ENCODE results near the gene AZU1. TPM values are rescaled to one million over a fixed set of nuclear protein-coding genes. Genes with fewer than 3 reads are reported as not detected.

AZU1 gene
- total and polyA plus RNA-seq, 2 of the 8 experiments (the other 6 are each of a cell fraction or from before 2014, with no cell fraction given): 0.80 to 1.3 TPM

DNA sequence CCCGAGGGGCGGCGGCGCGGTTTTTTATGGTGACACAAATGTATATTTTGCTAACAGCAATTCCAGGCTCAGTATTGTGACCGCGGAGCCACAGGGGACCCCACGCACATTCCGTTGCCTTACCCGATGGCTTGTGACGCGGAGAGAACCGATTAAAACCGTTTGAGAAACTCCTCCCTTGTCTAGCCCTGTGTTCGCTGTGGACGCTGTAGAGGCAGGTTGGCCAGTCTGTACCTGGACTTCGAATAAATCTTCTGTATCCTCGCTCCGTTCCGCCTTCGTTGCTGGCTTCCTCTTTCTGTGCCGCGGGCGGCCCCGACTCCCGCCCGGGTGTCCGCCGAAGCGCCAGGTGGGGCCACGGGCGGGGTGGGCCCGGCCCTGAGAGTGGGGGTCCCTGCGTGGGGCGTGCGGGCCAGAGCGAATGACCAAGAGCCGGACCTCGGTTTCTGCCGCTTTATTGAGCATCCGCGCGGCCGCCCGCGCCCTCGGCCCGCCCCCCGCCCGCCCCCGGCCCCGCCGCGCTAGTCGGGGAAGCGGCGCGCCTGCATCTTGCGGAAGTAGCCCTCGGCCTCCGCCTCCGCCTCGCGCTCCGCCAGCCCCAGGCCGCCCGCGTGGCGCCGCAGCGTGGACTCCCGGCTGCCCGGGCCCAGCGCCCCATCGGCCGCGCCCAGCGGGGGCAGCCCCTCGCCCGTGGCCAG, 15.4 kb upstream of the AZU1 start:
- Histone ChIP-seq H3K18ac (ENCODE audit: extremely low read depth, low read length) (no peak overlapping the region), H2BK12ac (ENCODE audit: low read depth, low read length) (no peak overlapping the region), H3K4me1 (replicated peaks in 1 of 4; ENCODE audit: control insufficient read depth in 3 of 4, insufficient read depth in 4 of 4, low read length in 3 of 4) (no peaks in the 10 kb centered on the region; a peak in 1 of 7 replicates), H3K4me3 (ENCODE audit: extremely low read depth in 1 of 4, insufficient read depth in 2 of 4, low read depth in 3 of 4, low read length in 4 of 4) (no peak overlapping the region), H2AK5ac (ENCODE audit: low read depth, low read length) (no peak overlapping the region), H3K79me2 (ENCODE audit: control insufficient read depth in 1 of 2, insufficient read depth in 2 of 2, low read length in 2 of 2) (peaks cover 0 to 11% of the 10 kb centered on the region in 2 experiments; a peak in 2 of 4 replicates), H3K36me3 (ENCODE audit: control insufficient read depth in 2 of 4, insufficient read depth in 4 of 4, low read length in 3 of 4) (peaks cover 30 to 80% (median 47%) of the 10 kb centered on the region in 4 experiments), H4K8ac (ENCODE audit: extremely low read depth, insufficient read depth, low read length) (no peak overlapping the region), H3K56ac (replicated peaks; ENCODE audit: insufficient read length, low read depth, low read length) (no peak overlapping the region), H2AFZ (ENCODE audit: low read length) (no peak overlapping the region), H2BK5ac (ENCODE audit: low read depth, low read length) (no peak overlapping the region), H3K4me2 (ENCODE audit: insufficient read depth in 1 of 2, low read depth in 2 of 2, low read length in 2 of 2) (no peak overlapping the region), H3K23ac (ENCODE audit: insufficient read length) (no peak overlapping the region), H3K27ac (ENCODE audit: low read depth, low read length) (no peak overlapping the region), H2BK15ac (ENCODE audit: low read length) (no peak overlapping the region), H2BK20ac (ENCODE audit: low read length) (no peak overlapping the region), H2BK120ac (replicated peaks; ENCODE audit: low read depth, low read length) (no peak overlapping the region), H3K9me3 (ENCODE audit: insufficient read depth in 2 of 2, low read depth in 1 of 2, low read length in 1 of 2) (no peaks in the 10 kb centered on the region), H3K23me2 (ENCODE audit: low read depth, low read length) (peaks cover 12% of the 10 kb centered on the region; the same call in 1 of the 2 replicates), H4K20me1 (replicated peaks in 1 of 2; ENCODE audit: control insufficient read depth in 1 of 2, insufficient read depth in 2 of 2, low read length in 2 of 2) (peaks cover 11 to 33% of the 10 kb centered on the region in 2 experiments), H4K5ac (ENCODE audit: insufficient read length, low read depth, low read length) (no peak overlapping the region), H3K4ac (replicated peaks; ENCODE audit: insufficient read length, low read depth, low read length) (no peak overlapping the region), H4K91ac (replicated peaks; ENCODE audit: insufficient read length, low read length) (no peak overlapping the region), H3K79me1 (ENCODE audit: low read depth, low read length) (no peaks in the 10 kb centered on the region; the same call in 1 of the 2 replicates), H3K27me3 (replicated peaks in 1 of 4; ENCODE audit: control insufficient read depth in 3 of 4, extremely low read depth in 1 of 4, insufficient read depth in 3 of 4, low read length in 3 of 4) (no peaks in the 10 kb centered on the region), H3K14ac (ENCODE audit: insufficient read length) (no peak overlapping the region), H3K9ac (replicated peaks in 1 of 4; ENCODE audit: extremely low read depth in 1 of 4, low read depth in 3 of 4, low read length in 3 of 4) (no peak overlapping the region)
- ChIA-PET POLR2A (ENCODE audit: partially characterized antibody) (interaction anchor here (0.6 to 16.9 kb wide), 21 partner anchors 9 to 582 kb away, joined by 3 to 277 read pairs (median 5); partner anchors contain the start of genes AZU1, CFD, PLPPR3 and PTBP1), CTCF (ENCODE audit: partially characterized antibody) (interaction anchor here (0.5 kb wide), 1 partner anchor 44 kb away, joined by 3 read pairs; no protein-coding TSS in a partner anchor)
- DNase-seq (ENCODE audit: low read depth in 1 of 2, low spot score in 2 of 2) (no peak), FAIRE-seq (no peak)
- WGBS, 2 experiments (ENCODE audit: extremely low coverage in 1 of 2, insufficient coverage in 1 of 2, insufficient read length in 1 of 2, insufficient replicate concordance in 2 of 2, low coverage in 1 of 2, low lambda C conversion rate in 2 of 2, missing lambda C conversion rate in 1 of 2): 90% methylated on average over 21 of the region's 80 CpGs; no CpG with 5 or more reads in 1 of the 2 experiments
- no peak for TF ChIP-seq RNF2 (IDR thresholded peaks at IDR 0.05; ENCODE audit: borderline replicate concordance, low read depth, low read length, missing control alignments, poor library complexity, severe bottlenecking)
- TF ChIP-seq POLR2A (IDR thresholded peaks at IDR 0.05; ENCODE audit: control extremely low read depth in 1 of 2, low read depth in 2 of 2, low read length in 2 of 2): peak; percentile 72
- peak; percentile 86 for TF ChIP-seq POLR2AphosphoS5 (IDR thresholded peaks at IDR 0.05; ENCODE audit: low read depth, low read length)
